HepG2 (cell line): ENCODE data around the gene MROH2A. TPM values are rescaled to one million over a fixed set of nuclear protein-coding genes. Genes with fewer than 3 reads are reported as not detected.

ENCODE experiments used
- ATAC-seq: fragments of 200-7000 bp; cut with Tn5 transposase; 3 replicates; pipeline ENCODE4 v1.9.1; 2020; ENCODE audit warnings: mild to moderate bottlenecking, moderate library complexity
- BruUV-seq: library from RNA; stranded (reverse); fragments of 400-500 nt; replicated peaks from 2 replicates; lab custom pipeline; 2021; lab: Mats Ljungman, UMichigan
- CTCF ChIA-PET: fragments of 300-600 bp; formaldehyde crosslinking; extraction: SDS; loops from one replicate; lab custom pipeline; 2021; ENCODE audit warnings: low total read pairs, inconsistent platforms, low intra/inter-chr PET ratio; lab: Yijun Ruan, JAX
- POLR2A ChIA-PET: fragments of 350-600 bp; sonication (Branson Sonifier 250); formaldehyde crosslinking; loops from one replicate; lab custom pipeline; 2020; ENCODE audit warnings: antibody characterized with exemption, inconsistent platforms; lab: Yijun Ruan, JAX
- DNase-seq: peaks from one replicate; pipeline ENCODE4 v3.0.0-alpha.2; 2015; ENCODE audit warnings: low spot score
- FAIRE-seq: peaks from 3 replicates; lab custom pipeline; 2011; peaks lifted over from hg19 to GRCh38; lab: Jason Lieb, UNC
- H2AFZ ChIP-seq: one replicate; pipeline ENCODE4 v1.6.1; 2011; ENCODE audit warnings: low read length, inconsistent platforms
- H3K27ac ChIP-seq: fragments of 300-600 bp; 3 replicates; pipeline ENCODE4 v1.8.0; 2011; ENCODE audit warnings: mixed run types, mild to moderate bottlenecking, mixed read lengths, low read length, inconsistent platforms; ENCODE audit not compliant: insufficient read depth; ENCODE audit errors: extremely low read length
- H3K27me3 ChIP-seq, 2 experiments: fragments of 200-600 bp in 1 of 2; 2 replicates in 1 of 2; 3 replicates in 1 of 2; pipeline versions ENCODE4 v1.6.0 to v1.8.0; 2011; ENCODE audit warnings: low read length in 2 of 2, mild to moderate bottlenecking in 2 of 2, moderate library complexity in 2 of 2, inconsistent platforms in 1 of 2; ENCODE audit not compliant: insufficient read depth in 2 of 2, control insufficient read depth in 1 of 2
- H3K36me3 ChIP-seq, 2 experiments: fragments of 200-600 bp in 1 of 2; replicated peaks in 1 of 2; 2 replicates in 1 of 2; 3 replicates in 1 of 2; pipeline versions ENCODE4 v1.5.1 to v1.8.0; 2011; ENCODE audit warnings: low read length in 2 of 2, inconsistent platforms in 1 of 2; ENCODE audit not compliant: insufficient read depth in 2 of 2, control insufficient read depth in 1 of 2
- H3K4me1 ChIP-seq: 2 replicates; pipeline ENCODE4 v1.5.1; 2012; ENCODE audit warnings: low read length, inconsistent platforms; ENCODE audit not compliant: insufficient read depth
- H3K4me2 ChIP-seq: 2 replicates; pipeline ENCODE4 v1.6.0; 2011; ENCODE audit warnings: low read depth, low read length, inconsistent platforms
- H3K4me3 ChIP-seq, 3 experiments: fragments of 200-600 bp in 1 of 3; sonication (generic), shearing (Covaris generic) in 1 of 3; replicated peaks in 1 of 3; 2 replicates each; pipeline ENCODE4 v1.5.1; 2011 to 2016; ENCODE audit warnings: low read length in 3 of 3, inconsistent platforms in 2 of 3, low read depth in 2 of 3, mild to moderate bottlenecking in 2 of 3, control low read depth in 1 of 3, mixed read lengths in 1 of 3; ENCODE audit not compliant: insufficient read depth in 1 of 3
- H3K79me2 ChIP-seq: one replicate; pipeline ENCODE4 v1.6.1; 2011; ENCODE audit warnings: low read length, inconsistent platforms; ENCODE audit not compliant: insufficient read depth
- H3K9ac ChIP-seq: 2 replicates; pipeline ENCODE4 v1.6.0; 2011; ENCODE audit warnings: mild to moderate bottlenecking, low read depth, low read length, inconsistent platforms; ENCODE audit not compliant: insufficient read depth
- H3K9me3 ChIP-seq: 2 replicates; pipeline ENCODE4 v1.5.1; 2012; ENCODE audit warnings: mild to moderate bottlenecking, low read length
- H4K20me1 ChIP-seq: 2 replicates; pipeline ENCODE4 v1.6.0; 2011; ENCODE audit warnings: inconsistent platforms, mild to moderate bottlenecking, low read length, moderate library complexity; ENCODE audit not compliant: insufficient read depth
- HBP1 ChIP-seq: IDR thresholded peaks from 2 replicates; pipeline ENCODE4 v1.6.1; 2016; ENCODE audit warnings: low read depth, control low read depth
- MEIS2 ChIP-seq: sonication (generic); formaldehyde crosslinking; IDR thresholded peaks from 2 replicates; pipeline ENCODE4 v1.9.0; 2021; ENCODE audit warnings: mild to moderate bottlenecking, missing genetic modification reagents
- MNT ChIP-seq: fragments of 450-650 bp; IDR thresholded peaks from 2 replicates; pipeline ENCODE4 v1.6.1; 2016
- MXD3 ChIP-seq: IDR thresholded peaks from 2 replicates; pipeline ENCODE4 v1.6.1; 2016; ENCODE audit warnings: mild to moderate bottlenecking, missing biosample characterization, missing genetic modification reagents
- NCOA2 ChIP-seq: sonication (generic); formaldehyde crosslinking; IDR thresholded peaks from 2 replicates; pipeline ENCODE4 v1.8.0; 2022; ENCODE audit warnings: inconsistent platforms
- STAG1 ChIP-seq: sonication (generic); formaldehyde crosslinking; IDR thresholded peaks from 2 replicates; pipeline ENCODE4 v1.4.0; 2020; ENCODE audit warnings: missing genetic modification reagents
- ZNF513 ChIP-seq: sonication (generic); formaldehyde crosslinking; conservative IDR thresholded peaks from 2 replicates; pipeline ENCODE4 v1.5.0; 2020; ENCODE audit warnings: missing genetic modification reagents
- WGBS: methylation state at CpG from one replicate; pipeline ENCODE4 v1.1.6; 2017; ENCODE audit warnings: low lambda C conversion rate; 5-methylcytosine and 5-hydroxymethylcytosine counted together
- in situ Hi-C: cut with HindIII; loops from 2 replicates; pipeline ENCODE4 v1.10.0; 2017; ENCODE audit warnings: low pct_unique_long_range_greater_than_20kb; ENCODE audit not compliant: extremely low pct_ligation_motif_present
- intact Hi-C: fragments of 100-400 bp; cut with micrococcal nuclease; formaldehyde crosslinking; loops from one replicate; pipeline ENCODE4 v1.10.0; 2022; ENCODE audit not compliant: unreplicated experiment
- polyA plus RNA-seq, 8 experiments: library from polyadenylated mRNA; depleted of rRNA in 3 of 8; stranded (reverse) in 7 of 8; unstranded in 1 of 8; fragments of >200 nt; fragmentation: Illumina TruSeq in 4 of 8; extraction: Trizol in 4 of 8; gene quantifications; 2 replicates each; pipeline versions ENCODE4 v1.2.1 to v1.2.3, GENCODE V29; 2011 to 2016; ENCODE audit warnings: low read depth in 4 of 8, missing spikeins in 1 of 8, mixed read lengths in 1 of 8; ENCODE audit not compliant: insufficient read depth in 1 of 8
- total RNA-seq, 5 experiments: library from RNA; depleted of rRNA; stranded (reverse); fragments of >200 nt; fragmentation: Illumina TruSeq; extraction: Trizol; gene quantifications; 2 replicates each; pipeline ENCODE4 v1.2.3, GENCODE V29; 2016; ENCODE audit warnings: low read depth in 1 of 5

MROH2A gene
- total and polyA plus RNA-seq, 2 of the 13 experiments (the other 11 are each of a cell fraction or from before 2014, with no cell fraction given): 0.03 to 0.04 TPM

- Histone ChIP-seq H3K36me3 (no peaks in the 10 kb centered on the region), H3K79me2 (no peaks in the 10 kb centered on the region), H3K27me3 (peaks cover 0 to 38% of the 10 kb centered on the region in 2 experiments; a peak in 3 of 5 replicates), H3K27ac (no peak overlapping the region), H3K9ac (no peak overlapping the region)
- DNase-seq (no peak), ATAC-seq (no peak)
- CTCF ChIA-PET: no interaction called here
- no TSS peak for BruUV-seq
- WGBS: 67% methylated on average over 6 of the region's 6 CpGs
- in situ Hi-C loops: no loop called here
- no peak for TF ChIP-seq NCOA2
- no peak for TF ChIP-seq MEIS2 (CRISPR knock-in tag)
- peak; percentile 85 for TF ChIP-seq MNT
- no peak for TF ChIP-seq HBP1 (CRISPR knock-in tag)
- TF ChIP-seq STAG1 (CRISPR knock-in tag): no peak
- TF ChIP-seq MXD3: no peak
- TF ChIP-seq ZNF513: no peak
- TF ChIP-seq, all 625 proteins: peak for 1
- H3K4me1 ChIP-seq: no peaks in the 10 kb centered on the region
- no peak overlapping the region for H2AFZ ChIP-seq
- H3K9me3 ChIP-seq: no peaks in the 10 kb centered on the region
- H3K4me2 ChIP-seq: no peak overlapping the region
- POLR2A ChIA-PET: no interaction called here
- H4K20me1 ChIP-seq: no peaks in the 10 kb centered on the region
- H3K4me3 ChIP-seq: no peak overlapping the region
- intact Hi-C loops: no loop called here
- FAIRE-seq: no peak
Measured at GRCh38 chr2:233810385-233810784, 32.3 kb downstream of the MROH2A start.
